ENCODE data around the gene STEAP3. TPM values are rescaled to one million over a fixed set of nuclear protein-coding genes. Genes with fewer than 3 reads are reported as not detected.

The STEAP3 gene
- polyA plus RNA-seq, 4 donors, result 1.3 to 19.2 (median 3.2) TPM

Other genes starting within 250 kb of the STEAP3 start
- not detected for gene C1QL2, start 65.1 kb upstream of the STEAP3 start, polyA plus RNA-seq
- gene C2orf76, start 143.0 kb downstream of the STEAP3 start, polyA plus RNA-seq, result 10 to 100 TPM; 11.0 to 13.5 (median 12.2) TPM
- gene DBI, start 143.1 kb downstream of the STEAP3 start, polyA plus RNA-seq, result 1,000 to 10,000 TPM in 1 of 4 donors, 100 to 1,000 TPM in 3; 461 to 1,006 (median 574) TPM
- 100 to 1,000 TPM in 1 of 4 donors, 10 to 100 TPM in 3; 43.2 to 124 (median 84.3) TPM for gene TMEM37, start 208.0 kb downstream of the STEAP3 start, polyA plus RNA-seq

Measured in small intestine (tissue), 4 donors.